Breast epithelium (tissue), 3 donors: Measurements from ENCODE around the gene GPATCH8.

Source experiments
- CTCF ChIP-seq, 3 donors: fragments of 450-650 bp; IDR thresholded peaks; one replicate each; pipeline ENCODE4 v1.5.1; 2016 to 2017; ENCODE audit warnings: antibody characterized with exemption in 3 of 3, mild to moderate bottlenecking in 3 of 3, moderate library complexity in 3 of 3
- POLR2A ChIP-seq: fragments of 450-650 bp; IDR thresholded peaks from one replicate; pipeline ENCODE4 v1.6.1; 2016; ENCODE audit warnings: antibody characterized with exemption, mild to moderate bottlenecking, moderate library complexity
- POLR2AphosphoS5 ChIP-seq, 3 donors: sonication (generic); formaldehyde crosslinking; IDR thresholded peaks; one replicate each; pipeline ENCODE4 v1.6.1; 2017; ENCODE audit warnings: antibody characterized with exemption in 3 of 3

- TF ChIP-seq CTCF (IDR thresholded peaks at IDR 0.05) (no peak), POLR2AphosphoS5 (IDR thresholded peaks at IDR 0.05) (no peak), POLR2A (no peak)
Measured at GRCh38 chr17:44376779-44377178, 126.4 kb downstream of the GPATCH8 start.
